ENCODE data around the gene CARNS1. TPM values are rescaled to one million over a fixed set of nuclear protein-coding genes. Genes with fewer than 3 reads are reported as not detected.

CARNS1 gene
- total RNA-seq, 2 experiments from 2014 or later = 6.2 to 6.9 TPM

GRCh38 chr11:67432655-67433349 lies 17.3 kb downstream of the CARNS1 start:
- CTCF ChIA-PET = no interaction called here
- POLR2A ChIA-PET = interaction anchor here (0.7 to 10.8 kb wide), 8 partner anchors 12 to 52 kb away, joined by 3 to 178 read pairs (median 32); partner anchors contain the start of genes PPP1CA, RAD9A, TBC1D10C and TMEM134
- Mint-ChIP-seq H3K36me3 (ENCODE audit: low read depth) (peaks cover 46% of the 10 kb centered on the region), H3K4me1 (ENCODE audit: low read depth) (peaks cover 40% of the 10 kb centered on the region), H3K27ac (peak overlapping the region; percentile 86), H3K4me3 (no peak overlapping the region), H3K27me3 (no peaks in the 10 kb centered on the region), H3K9me3 (no peaks in the 10 kb centered on the region)
- TF ChIP-seq CTCF (IDR thresholded peaks at IDR 0.05) = no peak
- no peak for ATAC-seq
- DNase-seq = peak; percentile 13
- intact Hi-C loops (cut with micrococcal nuclease) = no loop called here

- H3K4me1 Mint-ChIP-seq (ENCODE audit: low read depth) = peaks cover 39% of the 10 kb centered on the region
- peak; percentile 57 for DNase-seq
- H3K27me3 Mint-ChIP-seq = no peaks in the 10 kb centered on the region
- H3K36me3 Mint-ChIP-seq (ENCODE audit: low read depth) = peaks cover 54% of the 10 kb centered on the region
- ATAC-seq = no peak
- intact Hi-C loops (cut with micrococcal nuclease) = no loop called here
- CTCF ChIA-PET = interaction anchor here (1.0 kb wide), 1 partner anchor 10 kb away, joined by 3 read pairs; no protein-coding TSS in a partner anchor
- H3K27ac Mint-ChIP-seq = peak overlapping the region; percentile 86
- no peaks in the 10 kb centered on the region for H3K9me3 Mint-ChIP-seq
- H3K4me3 Mint-ChIP-seq = peak overlapping the region; percentile 87
- POLR2A ChIA-PET = interaction anchor here (2.4 to 10.8 kb wide), 6 partner anchors 13 to 51 kb away, joined by 7 to 178 read pairs (median 68); partner anchors contain the start of genes PPP1CA, TBC1D10C and TMEM134
- TF ChIP-seq CTCF (IDR thresholded peaks at IDR 0.05) = no peak
Observed at GRCh38 chr11:67433536-67434394, 18.3 kb downstream of the CARNS1 start.

- intact Hi-C loops (cut with micrococcal nuclease) = no loop called here
- ATAC-seq (peak; percentile 10), DNase-seq (peak; percentile 68)
- ChIA-PET POLR2A (interaction anchor here (0.6 to 10.8 kb wide), 7 partner anchors 14 to 50 kb away, joined by 3 to 178 read pairs (median 52); partner anchors contain the start of genes PPP1CA, TBC1D10C and TMEM134), CTCF (interaction anchor here (1.0 kb wide), 1 partner anchor 11 kb away, joined by 3 read pairs; no protein-coding TSS in a partner anchor)
- no peaks in the 10 kb centered on the region for H3K9me3 Mint-ChIP-seq
- H3K27me3 Mint-ChIP-seq = no peaks in the 10 kb centered on the region
- TF ChIP-seq CTCF (IDR thresholded peaks at IDR 0.05) = no peak
- peak overlapping the region; percentile 87 for H3K4me3 Mint-ChIP-seq
- H3K4me1 Mint-ChIP-seq (ENCODE audit: low read depth) = peaks cover 44% of the 10 kb centered on the region
- H3K36me3 Mint-ChIP-seq (ENCODE audit: low read depth) = peaks cover 61% of the 10 kb centered on the region
- peak overlapping the region; percentile 86 for H3K27ac Mint-ChIP-seq
Observed at GRCh38 chr11:67434395-67434881, 19.0 kb downstream of the CARNS1 start.

- POLR2A ChIA-PET = interaction anchor here (0.6 to 10.8 kb wide), 7 partner anchors 15 to 50 kb away, joined by 3 to 178 read pairs (median 52); partner anchors contain the start of genes PPP1CA, TBC1D10C and TMEM134
- H3K27ac Mint-ChIP-seq = peak overlapping the region; percentile 93
- peaks cover 68% of the 10 kb centered on the region for H3K36me3 Mint-ChIP-seq (ENCODE audit: low read depth)
- no peaks in the 10 kb centered on the region for H3K9me3 Mint-ChIP-seq
- peaks cover 49% of the 10 kb centered on the region for H3K4me1 Mint-ChIP-seq (ENCODE audit: low read depth)
- DNase-seq (peak; percentile 73), ATAC-seq (no peak)
- CTCF ChIA-PET = interaction anchor here (1.0 kb wide), 1 partner anchor 12 kb away, joined by 3 read pairs; no protein-coding TSS in a partner anchor
- no peaks in the 10 kb centered on the region for H3K27me3 Mint-ChIP-seq
- intact Hi-C loops (cut with micrococcal nuclease) = loop anchor here (5.0 kb wide), 2 partner anchors 47 to 72 kb away; partner anchors contain the start of genes AIP, CDK2AP2 and PITPNM1
- peak overlapping the region; percentile 87 for H3K4me3 Mint-ChIP-seq
- no peak for TF ChIP-seq CTCF (IDR thresholded peaks at IDR 0.05)
Observed at GRCh38 chr11:67435031-67435726, 19.7 kb downstream of the CARNS1 start.

Data from activated CD8-positive, alpha-beta T cell treated with anti-CD3 and anti-CD28 coated beads for 36 hours (primary cell).